K562 (cell line): ENCODE data around the gene MARS1. TPM values are rescaled to one million over a fixed set of nuclear protein-coding genes. Genes with fewer than 3 reads are reported as not detected.

Experiments
- ATF1 ChIP-seq, 2 experiments: fragments of 450-650 bp in 1 of 2; IDR thresholded peaks; 2 replicates each; pipeline ENCODE4 v1.6.1; 2016; ENCODE audit warnings: missing compliant biosample characterization in 1 of 2, missing genetic modification characterization in 1 of 2
- CHD4 ChIP-seq: fragments of 200-600 bp; sonication (generic); IDR thresholded peaks from 3 replicates; pipeline ENCODE4 v1.6.1; 2012; ENCODE audit warnings: low read depth, mild to moderate bottlenecking, mixed read lengths, low read length, inconsistent platforms; ENCODE audit not compliant: insufficient read depth, insufficient replicate concordance, poor library complexity, severe bottlenecking
- CREB1 ChIP-seq, 2 experiments: sonication (generic) in 1 of 2; formaldehyde crosslinking in 1 of 2; IDR thresholded peaks; 2 replicates each; pipeline versions ENCODE4 v1.6.1 to v1.8.0; 2012 to 2022; ENCODE audit warnings: inconsistent platforms in 1 of 2, mild to moderate bottlenecking in 1 of 2, missing genetic modification reagents in 1 of 2, moderate library complexity in 1 of 2
- E2F3 ChIP-seq: fragments of 250-450 bp; sonication (Bioruptor Pico); IDR thresholded peaks from 2 replicates; pipeline ENCODE4 v1.4.0; 2020; ENCODE audit warnings: mild to moderate bottlenecking
- GABPB2 ChIP-seq: fragments of 250-450 bp; sonication (Bioruptor Pico); conservative IDR thresholded peaks from 2 replicates; pipeline ENCODE4 v1.5.1; 2021; ENCODE audit warnings: mild to moderate bottlenecking
- HEY1 ChIP-seq: fragments of 250-450 bp; sonication (Bioruptor Pico); IDR thresholded peaks from 2 replicates; pipeline ENCODE4 v1.5.0; 2020; ENCODE audit warnings: mild to moderate bottlenecking, moderate library complexity, borderline replicate concordance
- KLF13 ChIP-seq: fragments of 450-650 bp; IDR thresholded peaks from 2 replicates; pipeline ENCODE4 v1.6.1; 2016; ENCODE audit warnings: missing genetic modification characterization, low read depth, mild to moderate bottlenecking, missing compliant biosample characterization, moderate library complexity, borderline replicate concordance
- NFE2 ChIP-seq: IDR thresholded peaks from 2 replicates; pipeline ENCODE4 v1.6.1; 2014; ENCODE audit warnings: antibody characterized with exemption, low read depth
- NR2F6 ChIP-seq: fragments of 450-650 bp; formaldehyde crosslinking; IDR thresholded peaks from 2 replicates; pipeline ENCODE4 v1.4.0; 2020; ENCODE audit warnings: mild to moderate bottlenecking
- OTX1 ChIP-seq: fragments of 450-650 bp; formaldehyde crosslinking; IDR thresholded peaks from 2 replicates; pipeline ENCODE4 v1.4.0; 2022; ENCODE audit warnings: mild to moderate bottlenecking
- POLR2H ChIP-seq: IDR thresholded peaks from 2 replicates; pipeline ENCODE4 v1.6.1; 2016; ENCODE audit warnings: missing genetic modification characterization, low read depth, mild to moderate bottlenecking, control low read depth, missing compliant biosample characterization, moderate library complexity
- RBM25 ChIP-seq: fragments of 200-400 bp; formaldehyde crosslinking; IDR thresholded peaks from 2 replicates; pipeline ENCODE4 v1.6.1; 2018; ENCODE audit warnings: low read length, low read depth, moderate library complexity; ENCODE audit not compliant: severe bottlenecking
- SIX5 ChIP-seq, 2 experiments: IDR thresholded peaks; 2 replicates each; pipeline ENCODE4 v1.6.1; 2011; ENCODE audit warnings: low read length in 2 of 2, borderline replicate concordance in 1 of 2, low read depth in 1 of 2, mild to moderate bottlenecking in 1 of 2, moderate library complexity in 1 of 2; ENCODE audit not compliant: insufficient read depth in 1 of 2
- ZFP36 ChIP-seq: fragments of 150-350 bp; IDR thresholded peaks from 2 replicates; pipeline ENCODE4 v1.6.1; 2018; ENCODE audit warnings: low read length, low read depth; ENCODE audit not compliant: partially characterized antibody
- ZNF165 ChIP-seq: fragments of 250-450 bp; sonication (Bioruptor Pico); IDR thresholded peaks from 2 replicates; pipeline ENCODE4 v1.4.0; 2020; ENCODE audit warnings: borderline replicate concordance
- ZNF239 ChIP-seq: fragments of 250-450 bp; sonication (Bioruptor Pico); IDR thresholded peaks from 2 replicates; pipeline ENCODE4 v1.4.0; 2020; ENCODE audit warnings: mild to moderate bottlenecking
- polyA plus RNA-seq, 8 experiments: library from polyadenylated mRNA; depleted of rRNA in 4 of 8; stranded (reverse) in 5 of 8; unstranded in 3 of 8; fragments of >200 nt; fragmentation: Nextera tagmentation in 2 of 8; fragmentation: Illumina TruSeq in 1 of 8; extraction: Ambion mirVana in 2 of 8; extraction: Trizol in 1 of 8; gene quantifications; 2 replicates each; pipeline versions ENCODE4 v1.2.1 to v1.2.3, GENCODE V29; 2011 to 2014; ENCODE audit warnings: inconsistent platforms in 1 of 8, missing spikeins in 1 of 8
- total RNA-seq, 7 experiments: library from RNA; depleted of rRNA in 6 of 7; stranded (reverse); fragments of >200 nt in 6 of 7; fragmentation: Illumina TruSeq in 2 of 7; extraction: Trizol in 2 of 7; gene quantifications; 2 replicates each; pipeline versions ENCODE4 v1.2.1 to v1.2.3, GENCODE V29; 2011 to 2021; ENCODE audit warnings: low replicate concordance in 1 of 7
- TF ChIP-seq, protein P1 (sequence below): IDR thresholded peaks from 3 replicates; pipeline ENCODE4 v1.6.1; 2011; ENCODE audit warnings: borderline replicate concordance, mild to moderate bottlenecking; ENCODE audit not compliant: insufficient read length, insufficient read depth
- TF ChIP-seq, protein P2 (sequence below): sonication (generic); IDR thresholded peaks from 2 replicates; pipeline ENCODE4 v1.6.1; 2016
- TF ChIP-seq, protein P3 (sequence below): IDR thresholded peaks from 2 replicates; pipeline ENCODE4 v1.6.1; 2016; ENCODE audit warnings: missing genetic modification characterization, missing compliant biosample characterization
- TF ChIP-seq, protein P4 (sequence below): sonication (generic); formaldehyde crosslinking; IDR thresholded peaks from 2 replicates; pipeline ENCODE4 v1.9.0; 2022; ENCODE audit warnings: mild to moderate bottlenecking, missing genetic modification reagents
- TF ChIP-seq, protein P5 (sequence below): fragments of 250-450 bp; sonication (Bioruptor Pico); IDR thresholded peaks from 2 replicates; pipeline ENCODE4 v1.4.0; 2020; ENCODE audit warnings: mild to moderate bottlenecking, moderate library complexity

The MARS1 gene
- total and polyA plus RNA-seq, 9 of the 15 experiments (the other 6 are each of a cell fraction or from before 2014, with no cell fraction given): 117 to 382 (median 220) TPM

DNA sequence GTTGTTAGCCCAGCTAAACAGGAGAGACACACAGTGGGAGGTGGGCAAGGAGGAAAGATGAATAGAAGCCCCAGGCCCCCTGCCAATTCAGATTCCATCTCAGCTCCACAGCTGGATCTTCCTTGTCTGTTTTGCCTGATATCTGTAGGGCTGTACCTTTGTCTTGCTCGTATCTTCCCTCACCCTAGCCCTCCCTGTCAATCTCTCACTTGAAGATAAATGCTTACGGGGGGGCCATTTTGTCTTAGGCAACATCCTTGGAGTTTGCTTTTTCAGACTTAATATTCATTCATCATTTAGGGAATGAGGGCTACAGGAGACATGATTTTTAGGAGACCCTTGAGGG lies 64.4 kb downstream of the MARS1 start (continued):
- TF ChIP-seq, protein P1, sequence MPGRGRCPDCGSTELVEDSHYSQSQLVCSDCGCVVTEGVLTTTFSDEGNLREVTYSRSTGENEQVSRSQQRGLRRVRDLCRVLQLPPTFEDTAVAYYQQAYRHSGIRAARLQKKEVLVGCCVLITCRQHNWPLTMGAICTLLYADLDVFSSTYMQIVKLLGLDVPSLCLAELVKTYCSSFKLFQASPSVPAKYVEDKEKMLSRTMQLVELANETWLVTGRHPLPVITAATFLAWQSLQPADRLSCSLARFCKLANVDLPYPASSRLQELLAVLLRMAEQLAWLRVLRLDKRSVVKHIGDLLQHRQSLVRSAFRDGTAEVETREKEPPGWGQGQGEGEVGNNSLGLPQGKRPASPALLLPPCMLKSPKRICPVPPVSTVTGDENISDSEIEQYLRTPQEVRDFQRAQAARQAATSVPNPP: no peak
- TF ChIP-seq NR2F6 (CRISPR knock-in tag): no peak
- TF ChIP-seq SIX5 (IDR thresholded peaks at IDR 0.05; ENCODE audit: borderline replicate concordance in 1 of 2, insufficient read depth in 1 of 2, low read depth in 1 of 2, low read length in 2 of 2): no peak
- TF ChIP-seq, protein P2, sequence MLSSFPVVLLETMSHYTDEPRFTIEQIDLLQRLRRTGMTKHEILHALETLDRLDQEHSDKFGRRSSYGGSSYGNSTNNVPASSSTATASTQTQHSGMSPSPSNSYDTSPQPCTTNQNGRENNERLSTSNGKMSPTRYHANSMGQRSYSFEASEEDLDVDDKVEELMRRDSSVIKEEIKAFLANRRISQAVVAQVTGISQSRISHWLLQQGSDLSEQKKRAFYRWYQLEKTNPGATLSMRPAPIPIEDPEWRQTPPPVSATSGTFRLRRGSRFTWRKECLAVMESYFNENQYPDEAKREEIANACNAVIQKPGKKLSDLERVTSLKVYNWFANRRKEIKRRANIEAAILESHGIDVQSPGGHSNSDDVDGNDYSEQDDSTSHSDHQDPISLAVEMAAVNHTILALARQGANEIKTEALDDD: no peak
- no peak for TF ChIP-seq ZNF165
- TF ChIP-seq POLR2H: no peak
- TF ChIP-seq, protein P3, sequence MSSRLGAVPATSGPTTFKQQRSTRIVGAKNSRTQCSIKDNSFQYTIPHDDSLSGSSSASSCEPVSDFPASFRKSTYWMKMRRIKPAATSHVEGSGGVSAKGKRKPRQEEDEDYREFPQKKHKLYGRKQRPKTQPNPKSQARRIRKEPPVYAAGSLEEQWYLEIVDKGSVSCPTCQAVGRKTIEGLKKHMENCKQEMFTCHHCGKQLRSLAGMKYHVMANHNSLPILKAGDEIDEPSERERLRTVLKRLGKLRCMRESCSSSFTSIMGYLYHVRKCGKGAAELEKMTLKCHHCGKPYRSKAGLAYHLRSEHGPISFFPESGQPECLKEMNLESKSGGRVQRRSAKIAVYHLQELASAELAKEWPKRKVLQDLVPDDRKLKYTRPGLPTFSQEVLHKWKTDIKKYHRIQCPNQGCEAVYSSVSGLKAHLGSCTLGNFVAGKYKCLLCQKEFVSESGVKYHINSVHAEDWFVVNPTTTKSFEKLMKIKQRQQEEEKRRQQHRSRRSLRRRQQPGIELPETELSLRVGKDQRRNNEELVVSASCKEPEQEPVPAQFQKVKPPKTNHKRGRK: no peak
- TF ChIP-seq CREB1 (IDR thresholded peaks at IDR 0.05): peak; percentile 55; the same call in 1 of the 2 replicates
- TF ChIP-seq CREB1 (CRISPR knock-in tag; IDR thresholded peaks at IDR 0.05): no peak
- no peak for TF ChIP-seq KLF13
- TF ChIP-seq CHD4: peak; percentile 66
- no peak for TF ChIP-seq E2F3 (CRISPR knock-in tag)
- peak; percentile 13 for TF ChIP-seq ZFP36
- TF ChIP-seq, protein P4, sequence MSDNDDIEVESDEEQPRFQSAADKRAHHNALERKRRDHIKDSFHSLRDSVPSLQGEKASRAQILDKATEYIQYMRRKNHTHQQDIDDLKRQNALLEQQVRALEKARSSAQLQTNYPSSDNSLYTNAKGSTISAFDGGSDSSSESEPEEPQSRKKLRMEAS (CRISPR knock-in tag): no peak
- no peak for TF ChIP-seq OTX1
- TF ChIP-seq NFE2: no peak
- TF ChIP-seq GABPB2 (CRISPR knock-in tag): no peak
- TF ChIP-seq, protein P5, sequence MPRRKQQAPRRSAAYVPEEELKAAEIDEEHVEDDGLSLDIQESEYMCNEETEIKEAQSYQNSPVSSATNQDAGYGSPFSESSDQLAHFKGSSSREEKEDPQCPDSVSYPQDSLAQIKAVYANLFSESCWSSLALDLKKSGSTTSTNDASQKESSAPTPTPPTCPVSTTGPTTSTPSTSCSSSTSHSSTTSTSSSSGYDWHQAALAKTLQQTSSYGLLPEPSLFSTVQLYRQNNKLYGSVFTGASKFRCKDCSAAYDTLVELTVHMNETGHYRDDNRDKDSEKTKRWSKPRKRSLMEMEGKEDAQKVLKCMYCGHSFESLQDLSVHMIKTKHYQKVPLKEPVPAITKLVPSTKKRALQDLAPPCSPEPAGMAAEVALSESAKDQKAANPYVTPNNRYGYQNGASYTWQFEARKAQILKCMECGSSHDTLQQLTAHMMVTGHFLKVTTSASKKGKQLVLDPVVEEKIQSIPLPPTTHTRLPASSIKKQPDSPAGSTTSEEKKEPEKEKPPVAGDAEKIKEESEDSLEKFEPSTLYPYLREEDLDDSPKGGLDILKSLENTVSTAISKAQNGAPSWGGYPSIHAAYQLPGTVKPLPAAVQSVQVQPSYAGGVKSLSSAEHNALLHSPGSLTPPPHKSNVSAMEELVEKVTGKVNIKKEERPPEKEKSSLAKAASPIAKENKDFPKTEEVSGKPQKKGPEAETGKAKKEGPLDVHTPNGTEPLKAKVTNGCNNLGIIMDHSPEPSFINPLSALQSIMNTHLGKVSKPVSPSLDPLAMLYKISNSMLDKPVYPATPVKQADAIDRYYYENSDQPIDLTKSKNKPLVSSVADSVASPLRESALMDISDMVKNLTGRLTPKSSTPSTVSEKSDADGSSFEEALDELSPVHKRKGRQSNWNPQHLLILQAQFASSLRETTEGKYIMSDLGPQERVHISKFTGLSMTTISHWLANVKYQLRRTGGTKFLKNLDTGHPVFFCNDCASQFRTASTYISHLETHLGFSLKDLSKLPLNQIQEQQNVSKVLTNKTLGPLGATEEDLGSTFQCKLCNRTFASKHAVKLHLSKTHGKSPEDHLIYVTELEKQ (CRISPR knock-in tag): no peak
- TF ChIP-seq ATF1 (CRISPR knock-in tag; IDR thresholded peaks at IDR 0.05): no peak
- TF ChIP-seq ATF1 (tag; IDR thresholded peaks at IDR 0.05): no peak
- TF ChIP-seq HEY1 (CRISPR knock-in tag): no peak
- TF ChIP-seq ZNF239 (CRISPR knock-in tag): no peak
- no peak for TF ChIP-seq RBM25
